AG20443 (cell line): ENCODE measurements around the gene CES3.

Source experiments
- DNase-seq: peaks from one replicate; pipeline ENCODE4 v3.0.0; 2012; ENCODE audit warnings: low spot score, mixed read lengths

The CES3 gene, protein sequence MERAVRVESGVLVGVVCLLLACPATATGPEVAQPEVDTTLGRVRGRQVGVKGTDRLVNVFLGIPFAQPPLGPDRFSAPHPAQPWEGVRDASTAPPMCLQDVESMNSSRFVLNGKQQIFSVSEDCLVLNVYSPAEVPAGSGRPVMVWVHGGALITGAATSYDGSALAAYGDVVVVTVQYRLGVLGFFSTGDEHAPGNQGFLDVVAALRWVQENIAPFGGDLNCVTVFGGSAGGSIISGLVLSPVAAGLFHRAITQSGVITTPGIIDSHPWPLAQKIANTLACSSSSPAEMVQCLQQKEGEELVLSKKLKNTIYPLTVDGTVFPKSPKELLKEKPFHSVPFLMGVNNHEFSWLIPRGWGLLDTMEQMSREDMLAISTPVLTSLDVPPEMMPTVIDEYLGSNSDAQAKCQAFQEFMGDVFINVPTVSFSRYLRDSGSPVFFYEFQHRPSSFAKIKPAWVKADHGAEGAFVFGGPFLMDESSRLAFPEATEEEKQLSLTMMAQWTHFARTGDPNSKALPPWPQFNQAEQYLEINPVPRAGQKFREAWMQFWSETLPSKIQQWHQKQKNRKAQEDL

DNA sequence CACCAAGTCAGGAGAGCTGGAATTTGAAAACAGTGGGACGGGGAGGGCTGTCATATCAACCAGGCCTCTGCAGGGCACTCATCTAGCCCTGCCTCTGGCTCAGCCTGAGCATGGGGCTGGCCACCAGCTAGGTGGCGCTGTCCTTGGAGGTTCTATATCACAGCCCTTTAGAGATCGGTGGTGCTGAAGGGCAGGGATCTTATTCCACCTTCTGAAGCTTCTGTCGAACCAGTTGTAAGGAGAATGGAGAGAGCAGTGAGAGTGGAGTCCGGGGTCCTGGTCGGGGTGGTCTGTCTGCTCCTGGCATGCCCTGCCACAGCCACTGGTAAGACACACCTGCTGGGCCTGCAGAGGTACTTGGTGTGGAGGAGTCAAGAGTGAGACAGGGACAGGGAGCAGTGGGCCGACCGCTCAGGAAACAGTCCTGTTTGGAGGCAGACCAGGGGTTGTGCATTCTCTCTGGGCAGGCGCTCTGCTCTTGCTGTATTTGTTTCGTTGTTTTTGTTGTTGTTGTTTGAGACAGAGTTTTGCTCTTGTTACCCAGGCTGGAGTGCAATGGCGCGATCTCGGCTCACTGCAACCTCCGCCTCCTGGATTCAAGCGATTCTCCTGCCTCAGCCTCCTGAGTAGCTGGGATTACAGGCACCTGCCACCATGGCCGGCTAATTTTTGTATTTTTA, at the start of gene CES3:
TSS of gene CES3 (plus strand) at position 202 of the 680 bp plus-strand sequence. CDS start at position 244, 42 bp downstream.
- DNase-seq, result peak; percentile 83

DNA sequence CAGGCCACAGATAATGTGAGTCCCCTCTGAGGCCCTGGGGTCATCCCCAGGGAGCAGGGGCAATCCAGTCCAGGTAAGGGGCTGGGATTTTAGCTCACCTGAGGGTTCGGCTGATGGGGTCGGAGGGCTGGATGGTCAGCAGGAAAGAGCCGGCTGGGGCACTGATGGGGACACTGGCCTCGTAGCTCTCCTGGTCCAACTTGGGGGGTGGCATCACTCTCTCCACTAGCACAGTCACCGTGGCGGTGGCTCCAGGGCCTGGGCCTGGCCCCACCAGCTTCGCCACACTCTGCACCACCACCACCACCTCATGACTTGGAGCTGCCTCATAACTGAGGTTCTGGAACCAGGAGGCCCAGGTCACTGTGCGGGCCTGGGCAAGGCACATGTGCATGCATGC, 49.3 kb upstream of the CES3 start:
- no peak for DNase-seq

DNA sequence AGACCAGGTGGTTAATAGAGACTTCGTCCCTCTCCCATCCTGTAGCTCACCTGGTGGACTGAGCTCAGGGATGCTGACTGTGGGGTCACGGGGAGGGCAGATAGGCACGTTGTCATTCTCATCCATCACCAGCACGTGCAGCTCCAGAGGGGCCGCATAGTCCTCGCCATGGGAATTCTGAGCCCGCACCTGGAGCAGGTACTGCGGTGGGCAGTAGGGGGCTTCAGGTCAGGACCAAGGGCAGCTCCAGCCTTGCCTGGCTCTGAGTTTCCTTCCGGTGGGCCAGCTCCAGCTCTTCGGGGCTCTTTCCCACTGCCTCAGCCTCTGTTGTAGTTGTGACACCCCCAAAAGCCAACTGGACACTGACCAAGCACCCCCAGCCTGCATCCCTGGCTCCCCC, 48.0 kb upstream of the CES3 start:
- no peak for DNase-seq

DNA sequence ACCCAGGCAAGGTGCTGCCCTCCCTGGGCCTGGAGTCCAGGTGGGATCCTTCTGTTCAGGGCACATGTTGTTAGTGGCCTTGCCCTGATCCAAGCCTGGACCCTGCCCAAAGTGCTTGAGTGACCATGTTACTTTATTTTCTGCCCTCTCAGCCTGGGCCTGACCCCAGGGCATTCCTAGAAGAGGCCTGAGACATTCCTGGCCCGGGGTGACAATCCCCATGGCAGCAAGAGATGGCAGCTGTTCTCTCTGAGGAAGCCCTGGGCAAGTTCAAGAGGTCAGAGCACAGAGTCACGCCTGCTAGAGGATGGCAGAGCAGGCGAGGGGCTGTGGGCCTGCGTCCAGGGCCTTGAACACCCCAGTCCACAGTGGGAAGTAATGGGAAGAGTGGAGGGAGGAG, 47.4 kb upstream of the CES3 start:
- no peak for DNase-seq

DNA sequence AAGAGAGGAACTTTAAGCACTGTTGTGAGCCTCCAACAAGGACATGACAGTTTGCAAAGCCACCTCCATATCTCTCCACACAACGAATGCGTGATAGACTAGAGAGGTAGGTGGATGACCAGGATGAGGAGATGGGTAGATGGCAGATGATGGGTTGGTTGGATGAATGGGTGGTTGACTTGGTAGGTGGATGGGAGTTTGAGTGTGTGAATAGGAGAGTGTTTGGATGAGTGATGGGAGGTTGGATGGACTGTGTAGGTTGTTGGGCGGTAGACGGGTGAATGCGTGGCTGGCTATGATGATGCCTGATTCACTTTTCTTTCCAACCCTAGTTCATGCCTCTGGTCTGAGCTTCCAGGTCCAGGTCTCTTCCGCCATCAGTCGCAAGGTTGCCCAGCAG, 46.5 kb upstream of the CES3 start:
- DNase-seq, result no peak

DNA sequence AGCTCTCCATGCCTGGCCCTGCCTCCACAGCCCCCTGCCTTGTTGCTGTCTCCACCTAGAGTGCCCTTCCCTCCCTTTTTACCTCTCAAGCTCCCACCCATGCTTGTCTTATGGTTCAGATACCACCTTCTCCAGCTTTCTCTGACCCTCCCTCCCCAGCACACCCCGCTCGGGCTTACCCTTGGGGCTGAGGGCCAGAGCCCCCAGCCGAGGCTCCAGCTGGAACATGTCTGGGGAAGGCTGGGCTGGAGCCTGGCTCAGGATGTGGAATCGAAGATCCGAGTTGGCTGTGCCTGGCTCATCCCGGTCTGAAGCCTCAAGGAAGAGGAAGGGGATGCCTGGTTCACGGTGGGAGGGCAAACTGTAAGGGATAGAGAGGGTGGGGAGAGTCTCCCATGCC, 46.0 kb upstream of the CES3 start:
- DNase-seq, result no peak

DNA sequence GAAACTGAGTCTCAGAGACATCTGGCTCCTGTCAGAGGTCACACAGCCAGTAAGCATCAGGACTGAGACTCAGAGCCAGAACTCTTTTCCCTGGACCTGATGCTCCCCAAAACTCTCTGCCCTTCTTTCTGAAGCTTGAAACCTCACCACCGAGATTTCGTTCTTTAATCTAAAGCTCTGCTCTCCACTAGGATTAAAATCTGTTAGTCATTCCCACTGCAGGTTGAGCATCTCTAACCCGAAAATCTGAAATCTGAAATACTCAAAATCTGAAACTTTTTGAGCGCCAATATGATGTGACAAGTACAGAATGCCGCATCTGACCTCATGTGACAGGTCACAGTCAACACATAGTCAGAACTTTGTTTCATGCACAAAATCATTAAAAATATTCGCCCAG, 44.5 kb upstream of the CES3 start:
- DNase-seq, result no peak

DNA sequence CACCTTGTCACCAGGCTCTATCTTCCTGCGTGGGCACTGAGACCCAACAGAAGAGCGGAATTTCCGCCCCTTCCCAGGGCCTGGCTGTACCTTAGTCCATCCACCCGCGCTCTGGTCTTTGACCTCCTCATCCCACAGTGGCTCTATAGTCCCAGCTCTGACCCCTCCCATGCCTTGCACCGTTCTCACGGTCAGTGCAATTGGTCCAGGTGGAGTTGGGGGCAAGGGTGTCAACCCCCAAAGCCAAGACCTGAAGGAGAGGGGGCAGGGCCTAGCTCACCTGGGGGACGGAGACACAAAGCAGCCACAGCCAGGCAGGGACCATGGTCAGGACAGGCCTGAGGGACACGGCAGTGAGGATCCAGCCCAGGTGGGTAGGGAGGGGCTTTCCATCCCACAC, 43.3 kb upstream of the CES3 start:
- no peak for DNase-seq

DNA sequence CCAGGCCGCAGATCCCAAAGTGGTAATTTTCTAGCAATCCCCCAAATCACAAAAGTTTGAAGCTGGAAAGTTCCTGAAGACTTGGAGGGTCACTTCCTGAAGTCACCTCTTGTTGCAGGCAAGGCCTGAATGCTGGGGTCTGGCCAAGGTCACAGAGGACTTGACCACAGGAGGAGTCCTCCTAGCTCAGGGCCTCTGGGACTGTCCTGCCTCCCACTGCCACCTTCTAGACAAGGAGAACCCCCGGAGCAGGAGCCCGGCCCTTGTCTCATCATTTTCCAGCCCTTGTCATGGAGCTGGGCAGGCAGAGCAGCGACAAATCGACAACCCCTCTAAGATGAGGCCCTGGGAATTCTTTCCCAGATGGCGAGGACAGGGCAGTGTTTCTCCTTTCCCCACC, 42.7 kb upstream of the CES3 start:
- DNase-seq, result no peak

DNA sequence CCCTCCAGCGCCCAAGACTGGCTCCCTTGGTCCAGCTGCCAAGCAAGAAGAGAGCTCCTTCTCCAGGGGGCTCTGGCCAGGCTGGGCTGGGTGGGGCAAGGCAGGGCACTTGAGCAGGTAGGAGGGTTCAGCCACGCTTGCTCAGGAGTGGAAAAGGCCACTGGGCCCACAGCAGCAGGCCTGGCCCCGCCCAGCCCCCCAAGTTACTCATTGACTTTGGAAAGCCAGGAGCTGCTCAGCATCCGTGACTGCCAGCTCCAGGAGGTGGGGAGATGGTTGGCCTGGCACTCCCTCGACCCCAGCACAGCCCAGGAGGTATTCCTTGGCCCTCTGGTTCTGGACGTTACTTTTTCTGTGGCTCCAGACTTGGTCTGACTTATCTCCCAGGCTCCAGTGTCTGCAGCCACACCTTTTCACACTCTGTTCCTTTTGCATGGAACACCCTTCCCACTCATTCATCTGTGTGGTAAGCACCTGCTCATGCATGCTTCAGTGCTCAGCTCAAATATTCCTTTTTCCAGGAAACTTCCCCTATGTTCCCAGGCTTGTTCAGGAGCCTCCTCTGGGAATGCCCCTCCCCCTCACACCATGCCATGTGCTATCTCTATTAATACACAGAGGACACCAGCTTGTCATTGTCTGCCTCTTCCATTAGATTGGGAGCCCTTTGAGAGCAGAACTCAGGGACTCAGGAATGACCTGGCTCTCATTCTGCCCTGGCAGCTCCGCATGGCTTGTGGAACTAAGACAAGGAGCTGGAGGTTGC, 42.1 kb upstream of the CES3 start, which contains the start of gene CDH16:
TSS of gene CDH16 (minus strand) at position 83 of the 766 bp plus-strand sequence. CDS start 820 bp downstream, outside the sequence.
- DNase-seq, result no peak

DNA sequence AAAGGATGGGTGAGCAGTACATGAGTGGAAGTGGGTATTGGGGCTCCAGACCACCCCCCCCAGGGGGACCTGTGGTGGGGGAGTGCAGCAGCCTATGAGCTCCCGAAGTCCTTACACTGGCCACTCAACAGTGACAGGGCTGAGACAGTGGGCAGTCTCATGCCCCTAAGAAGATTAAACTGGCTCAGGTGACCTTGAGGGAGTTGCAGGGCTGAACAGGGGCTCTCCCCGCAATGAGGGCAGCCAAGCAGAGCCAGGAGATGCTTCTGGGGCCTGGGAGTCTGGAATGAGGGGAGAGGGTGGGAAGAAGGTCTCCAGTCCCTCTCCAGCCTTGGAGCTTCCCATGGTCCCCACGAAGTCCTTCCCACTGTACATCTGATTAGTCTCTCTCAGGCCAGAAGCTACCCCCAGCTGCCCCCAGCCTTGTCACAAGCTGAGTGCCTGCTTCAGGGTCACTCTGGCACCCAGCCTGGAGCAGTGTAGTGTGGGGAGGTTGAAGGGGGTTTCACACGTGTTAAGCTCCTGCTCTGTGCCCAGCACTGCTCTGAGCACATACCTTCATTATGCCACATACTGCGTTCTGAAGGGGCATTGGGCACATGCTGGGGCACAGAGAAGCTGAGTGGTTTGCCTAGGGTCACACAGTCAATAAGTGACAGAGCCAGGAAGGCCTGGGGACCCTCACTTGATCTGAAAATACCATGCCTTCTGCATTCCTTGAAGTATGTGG, 41.3 kb upstream of the CES3 start:
- DNase-seq, result no peak

DNA sequence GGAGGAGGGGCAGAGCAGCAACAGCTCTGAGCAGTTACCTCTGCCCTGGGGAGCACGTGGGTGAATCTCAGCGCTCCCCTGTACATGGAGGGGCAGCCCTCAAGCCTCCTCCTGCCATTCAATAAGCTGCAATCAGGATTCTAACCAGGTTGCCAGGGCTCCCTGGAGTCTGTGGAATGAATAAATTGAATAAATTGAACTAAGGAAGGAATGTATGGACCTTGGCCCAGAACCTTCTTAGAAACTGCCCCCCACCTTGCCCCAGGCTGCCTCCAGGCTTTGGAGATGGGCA, 40.8 kb upstream of the CES3 start:
- no peak for DNase-seq

DNA sequence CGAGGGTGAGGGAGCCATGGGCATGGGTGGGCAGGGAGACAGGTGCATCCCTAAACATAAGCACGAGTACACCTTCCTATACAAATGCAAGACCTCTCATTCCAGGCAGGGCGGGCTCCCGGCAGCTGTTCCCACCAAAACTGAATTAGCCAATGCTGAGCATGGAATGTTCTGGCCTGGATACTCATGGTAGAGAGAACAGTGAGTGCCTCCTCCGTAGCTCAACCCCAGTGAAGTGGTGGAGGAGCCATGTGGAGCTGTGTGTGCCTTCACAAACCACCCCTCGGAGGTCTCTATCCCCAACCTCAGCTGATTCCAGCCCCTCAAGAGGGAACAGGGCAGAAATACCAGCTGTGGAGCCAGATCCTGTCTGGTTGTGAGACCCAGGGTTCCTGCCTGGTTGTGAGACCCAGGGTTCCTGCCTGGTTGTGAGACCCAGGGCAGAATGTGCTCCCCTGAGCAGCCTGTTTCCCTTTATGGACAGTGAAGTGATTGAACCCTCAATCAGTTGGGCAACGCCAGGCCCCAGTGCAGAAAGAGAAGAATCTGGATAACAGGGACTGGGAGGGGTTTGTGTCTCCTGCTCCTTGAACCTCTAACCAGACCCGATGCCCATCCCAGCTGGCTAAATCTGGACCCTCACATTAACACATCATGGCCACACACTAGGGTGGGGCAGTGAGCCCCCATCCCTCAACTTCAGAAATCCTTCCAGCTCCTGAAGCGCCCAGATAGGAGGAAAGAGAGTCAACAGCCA, 40.0 kb upstream of the CES3 start:
- no peak for DNase-seq

DNA sequence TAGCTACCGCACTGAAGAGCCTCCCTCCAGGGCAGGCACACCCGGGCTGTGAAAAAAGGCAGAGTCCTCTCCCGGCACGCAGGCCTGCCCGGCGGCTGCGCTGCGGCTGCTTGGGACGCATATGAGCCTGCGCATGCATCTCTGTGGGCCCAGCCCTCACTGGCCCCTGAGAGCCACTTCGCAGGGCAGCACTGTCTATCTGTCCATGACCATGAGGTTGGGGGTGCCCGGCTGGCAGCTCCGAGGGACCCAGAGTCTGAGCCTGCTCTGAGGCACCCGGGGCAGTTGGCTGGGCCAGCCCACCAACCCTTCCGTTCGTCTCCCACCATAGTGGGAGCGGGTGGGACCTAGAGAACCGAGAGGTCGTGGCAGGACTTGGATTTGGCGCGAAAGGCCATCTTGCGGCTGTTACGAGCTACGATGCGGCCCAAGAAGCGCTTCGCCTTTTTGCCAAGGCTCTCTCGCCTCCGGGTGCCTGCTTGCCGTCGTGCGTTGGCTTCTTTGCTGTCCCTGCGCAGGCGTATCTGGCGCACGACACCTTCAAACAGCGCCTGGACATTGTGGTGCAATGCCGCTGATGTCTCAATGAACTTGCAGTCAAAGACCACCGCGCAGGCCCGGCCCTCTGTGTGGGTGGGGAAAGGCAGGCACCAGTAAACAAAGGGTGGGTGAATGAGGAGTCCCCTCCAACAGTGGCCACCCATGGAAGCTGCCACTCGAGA, 39.2 kb upstream of the CES3 start:
- DNase-seq, result no peak

DNA sequence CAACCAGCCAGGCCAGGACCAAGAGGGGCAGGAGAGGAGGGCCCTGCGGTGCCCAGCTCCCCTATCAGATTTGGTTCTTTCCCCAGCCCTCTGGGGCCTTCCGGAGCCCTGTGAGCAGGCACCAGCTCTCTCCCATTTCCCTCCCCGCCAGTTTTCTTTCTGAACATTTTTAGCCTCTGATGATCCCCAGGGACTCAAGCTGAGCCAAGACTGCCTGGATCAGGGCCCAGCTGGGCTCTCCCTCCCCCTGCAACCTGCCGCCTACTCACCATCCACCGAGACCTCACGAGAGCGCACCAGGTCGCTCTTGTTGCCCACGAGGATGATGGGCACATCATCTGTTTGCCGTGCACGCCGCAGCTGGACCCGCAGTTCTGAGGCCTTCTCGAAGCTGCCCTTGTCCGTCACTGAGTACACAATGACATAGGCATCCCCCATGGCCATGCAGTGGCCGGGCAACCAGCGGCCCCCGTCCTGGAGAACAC, 37.8 kb upstream of the CES3 start:
- DNase-seq, result no peak

DNA sequence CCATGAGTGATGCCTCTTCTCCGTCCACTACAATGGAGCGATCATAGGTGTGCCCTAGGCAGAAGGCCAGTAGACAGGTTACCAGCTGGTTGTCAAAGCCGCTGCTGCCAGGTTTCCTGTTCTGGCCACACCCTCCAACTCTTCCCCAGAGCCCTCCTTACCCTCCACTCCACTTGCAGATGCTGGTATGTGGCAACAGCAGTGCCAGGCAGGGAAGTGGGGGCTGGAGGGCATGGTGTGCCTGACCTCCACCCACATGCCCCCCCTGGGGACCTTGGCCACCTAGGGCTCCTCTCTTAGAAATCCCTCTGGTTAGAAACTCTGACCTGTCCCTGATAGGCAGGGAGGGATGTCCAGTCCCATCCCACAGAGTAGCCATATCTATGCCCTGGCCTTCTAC, 37.2 kb upstream of the CES3 start:
- DNase-seq, result no peak

DNA sequence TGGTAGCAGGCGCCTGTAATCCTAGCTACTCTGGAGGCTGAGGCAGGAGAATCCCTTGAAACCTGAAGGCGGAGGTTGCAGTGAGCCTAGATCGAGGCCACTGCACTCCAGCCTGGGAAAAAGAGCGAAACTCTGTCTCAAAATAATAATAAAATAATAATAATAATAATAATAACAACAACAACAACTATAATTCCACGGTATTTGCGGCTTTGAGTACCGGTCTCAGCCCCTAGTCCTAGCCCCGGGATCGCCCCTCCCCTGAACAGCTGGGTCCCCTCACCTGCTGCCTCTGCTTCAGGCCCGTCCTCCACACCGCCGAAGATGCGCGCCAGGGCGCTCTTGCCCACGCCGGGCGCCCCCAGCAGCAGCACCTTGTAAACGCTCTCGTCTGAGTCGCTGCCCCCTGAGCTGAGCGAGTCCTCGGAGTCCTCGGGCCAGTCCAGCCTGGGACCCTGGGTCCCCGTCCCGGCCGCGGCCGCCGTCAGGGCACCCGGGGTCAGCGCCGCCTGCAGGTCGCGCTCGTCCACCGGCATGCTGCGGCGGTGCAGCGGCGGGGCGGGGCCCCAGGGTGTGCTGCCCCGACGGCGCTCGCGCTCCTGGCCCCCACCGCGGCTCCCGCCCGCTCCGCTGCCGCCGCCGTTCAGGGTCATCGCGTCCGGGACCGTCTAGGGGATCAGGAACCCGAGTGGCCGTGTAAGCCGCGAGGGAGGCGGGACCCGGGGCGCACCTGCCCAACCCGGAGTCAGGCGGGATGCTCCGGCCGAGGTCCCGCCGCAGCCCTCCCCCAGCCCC, 36.3 kb upstream of the CES3 start:
- peak; percentile 83 for DNase-seq

DNA sequence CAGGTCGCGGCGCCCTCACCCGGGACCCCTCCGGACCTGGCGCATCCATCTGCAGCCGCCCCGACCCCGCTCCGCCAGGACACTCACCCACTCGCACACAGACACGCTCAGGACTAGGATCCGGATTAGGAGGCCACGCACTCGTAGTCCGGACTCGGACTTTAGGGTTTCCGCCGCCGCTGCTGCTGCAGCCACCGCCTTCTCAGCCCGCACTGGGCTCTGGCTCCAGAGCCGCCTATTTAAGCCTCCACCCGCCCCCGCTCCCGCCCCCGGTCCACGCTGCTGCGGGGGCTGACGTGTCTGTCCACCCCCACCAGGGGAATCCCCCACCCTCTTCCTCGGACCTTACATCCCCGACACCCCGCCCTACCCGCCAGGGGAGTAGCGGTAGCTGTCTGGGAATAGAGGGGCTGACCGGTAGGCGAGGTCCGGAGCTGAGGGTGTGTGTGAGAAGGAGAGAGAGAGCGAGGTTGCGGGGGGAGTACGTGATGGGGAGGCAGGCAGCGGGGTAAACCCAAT, 35.7 kb upstream of the CES3 start, which contains the start of gene RRAD:
TSS of gene RRAD (minus strand) at position 214 of the 519 bp plus-strand sequence. CDS start 356 bp downstream, outside the sequence.
- peak; percentile 55 for DNase-seq
